Measurements from ENCODE around the gene BMF. TPM values are rescaled to one million over a fixed set of nuclear protein-coding genes. Genes with fewer than 3 reads are reported as not detected.

Gene BMF
- total RNA-seq, 6 donors from 2014 or later, result 9.9 to 118 (median 26.2) TPM

DNA sequence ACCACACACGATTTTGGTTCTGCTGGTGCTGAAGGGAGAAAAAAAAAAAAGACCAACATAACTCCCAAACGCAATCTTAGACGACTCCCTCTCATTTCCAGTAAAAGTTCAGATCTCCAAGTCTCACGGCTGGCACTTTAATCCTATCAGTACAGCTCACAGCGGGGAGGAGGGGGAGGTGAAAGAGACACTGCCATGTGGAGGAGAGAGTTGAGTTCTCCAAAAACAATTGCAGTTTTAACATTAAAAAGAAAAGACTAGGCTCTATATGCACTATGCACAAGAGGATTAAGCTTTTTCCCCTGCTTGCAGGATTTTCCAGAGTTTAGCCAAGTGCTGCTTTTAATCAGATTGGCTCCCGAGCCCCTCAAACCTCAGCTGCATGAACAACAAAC, 16.8 kb downstream of the BMF start:
- peaks cover 50 to 56% (median 54%) of the 10 kb centered on the region in 4 donors for H3K4me1 ChIP-seq
- H3K4me3 ChIP-seq, result no peak overlapping the region
- H3K27ac ChIP-seq, result peak overlapping the region in 2 of 4 donors; percentile 78 to 81
- peaks cover 0 to 14% (median 4%) of the 10 kb centered on the region in 4 donors for H3K36me3 ChIP-seq
- no peaks in the 10 kb centered on the region for H3K9me3 ChIP-seq
- DNase-seq, result no peak
- no peak for ATAC-seq (ENCODE audit: low FRiP score in 2 of 2)
- TF ChIP-seq POLR2AphosphoS5 (IDR thresholded peaks at IDR 0.05) (no peak), EP300 (IDR thresholded peaks at IDR 0.05) (no peak), POLR2A (IDR thresholded peaks at IDR 0.05) (no peak)
- TF ChIP-seq, protein P1, sequence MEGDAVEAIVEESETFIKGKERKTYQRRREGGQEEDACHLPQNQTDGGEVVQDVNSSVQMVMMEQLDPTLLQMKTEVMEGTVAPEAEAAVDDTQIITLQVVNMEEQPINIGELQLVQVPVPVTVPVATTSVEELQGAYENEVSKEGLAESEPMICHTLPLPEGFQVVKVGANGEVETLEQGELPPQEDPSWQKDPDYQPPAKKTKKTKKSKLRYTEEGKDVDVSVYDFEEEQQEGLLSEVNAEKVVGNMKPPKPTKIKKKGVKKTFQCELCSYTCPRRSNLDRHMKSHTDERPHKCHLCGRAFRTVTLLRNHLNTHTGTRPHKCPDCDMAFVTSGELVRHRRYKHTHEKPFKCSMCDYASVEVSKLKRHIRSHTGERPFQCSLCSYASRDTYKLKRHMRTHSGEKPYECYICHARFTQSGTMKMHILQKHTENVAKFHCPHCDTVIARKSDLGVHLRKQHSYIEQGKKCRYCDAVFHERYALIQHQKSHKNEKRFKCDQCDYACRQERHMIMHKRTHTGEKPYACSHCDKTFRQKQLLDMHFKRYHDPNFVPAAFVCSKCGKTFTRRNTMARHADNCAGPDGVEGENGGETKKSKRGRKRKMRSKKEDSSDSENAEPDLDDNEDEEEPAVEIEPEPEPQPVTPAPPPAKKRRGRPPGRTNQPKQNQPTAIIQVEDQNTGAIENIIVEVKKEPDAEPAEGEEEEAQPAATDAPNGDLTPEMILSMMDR (IDR thresholded peaks at IDR 0.05), result no peak
- WGBS, 2 donors, result 32 to 43% methylated on average over 6 of the region's 6 CpGs
- H3K27me3 ChIP-seq, result no peaks in the 10 kb centered on the region

DNA sequence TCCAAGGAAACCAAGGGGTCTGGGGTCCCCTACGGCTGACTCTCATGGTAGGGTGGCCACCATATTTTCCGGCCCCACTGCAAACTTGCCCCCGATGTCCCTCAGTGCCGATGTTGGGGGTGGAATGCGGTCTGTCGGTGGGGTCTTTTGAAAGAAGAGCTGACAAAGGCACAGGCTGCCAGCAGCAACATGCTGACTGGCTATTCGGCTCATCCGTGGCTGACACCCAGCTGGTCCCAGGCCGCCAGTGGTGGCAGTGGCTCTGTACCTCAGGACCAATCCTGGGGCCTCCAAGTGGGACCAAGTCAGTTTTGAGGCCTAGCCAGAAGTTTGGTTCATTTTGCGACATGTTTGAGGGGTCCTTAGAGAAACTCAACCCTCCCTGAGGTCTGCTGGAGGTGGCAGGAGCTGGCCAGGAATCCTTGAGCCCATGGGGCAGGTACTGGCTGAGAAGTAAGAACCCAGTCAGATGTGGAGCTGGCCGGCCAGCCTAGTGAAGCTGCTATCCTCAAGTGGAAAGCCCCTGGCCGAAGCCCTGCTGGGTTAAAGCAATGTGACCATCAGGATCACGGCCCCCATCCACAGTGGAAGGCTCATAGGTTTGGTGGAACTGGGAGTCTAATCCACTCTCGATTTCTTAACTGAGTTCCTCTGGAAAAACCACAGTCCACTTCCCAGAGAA, 17.8 kb downstream of the BMF start:
- TF ChIP-seq POLR2AphosphoS5 (IDR thresholded peaks at IDR 0.05) (no peak), POLR2A (IDR thresholded peaks at IDR 0.05) (no peak), EP300 (IDR thresholded peaks at IDR 0.05) (no peak)
- TF ChIP-seq, protein P1 (IDR thresholded peaks at IDR 0.05), result no peak
- 83 to 93% methylated on average over 7 to 13 of the region's 14 CpGs for WGBS, 2 donors
- no peak for DNase-seq
- no peaks in the 10 kb centered on the region for H3K27me3 ChIP-seq
- peaks cover 0 to 14% (median 4%) of the 10 kb centered on the region in 4 donors for H3K36me3 ChIP-seq
- H3K27ac ChIP-seq, result peak overlapping the region in 2 of 4 donors; percentile 25 to 78
- no peaks in the 10 kb centered on the region for H3K9me3 ChIP-seq
- no peak overlapping the region for H3K4me3 ChIP-seq
- no peak for ATAC-seq (ENCODE audit: low FRiP score in 2 of 2)
- H3K4me1 ChIP-seq, result peaks cover 48 to 54% (median 51%) of the 10 kb centered on the region in 4 donors

DNA sequence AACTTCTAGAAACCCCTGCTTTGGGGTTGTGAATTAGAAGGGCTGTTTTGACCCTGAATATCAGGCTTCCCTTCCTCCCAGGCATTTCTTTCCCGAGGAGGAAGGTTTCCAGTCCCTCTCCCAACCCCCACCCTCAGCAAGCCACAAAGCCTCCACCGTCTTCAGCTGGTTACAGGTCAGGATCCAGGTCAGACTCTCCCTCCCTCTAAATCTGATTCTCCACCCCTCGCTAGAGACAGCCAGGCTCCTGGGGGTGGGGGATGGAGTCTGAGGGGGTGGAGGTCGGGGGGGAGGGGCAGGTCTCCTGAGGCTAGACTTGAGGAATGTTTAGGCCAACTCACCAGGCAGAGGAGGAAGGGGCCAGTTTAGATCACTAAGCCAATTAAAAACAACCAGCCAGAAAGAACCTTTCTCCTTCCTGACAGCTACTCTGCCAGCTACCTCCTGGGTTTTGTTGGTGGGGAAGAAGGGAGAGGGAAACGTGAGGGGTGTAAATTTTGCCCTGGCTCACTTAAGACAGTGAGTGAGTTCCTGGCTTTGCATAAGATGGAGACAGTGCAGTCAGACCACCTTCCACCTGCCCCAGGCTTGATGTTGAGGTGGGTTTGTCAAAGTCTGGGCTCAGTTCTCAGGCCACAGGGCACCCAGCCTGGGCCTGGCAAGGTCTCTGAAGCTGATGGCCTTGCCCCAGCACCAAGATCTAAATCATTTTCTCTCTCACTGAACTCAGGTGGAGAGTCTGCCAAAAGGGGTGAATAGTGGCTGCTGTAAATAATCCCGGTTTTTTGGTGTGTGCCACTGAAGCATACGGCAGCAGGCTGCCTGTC, 19.5 kb downstream of the BMF start:
- H3K27me3 ChIP-seq, result no peaks in the 10 kb centered on the region
- no peaks in the 10 kb centered on the region for H3K9me3 ChIP-seq
- WGBS, 2 donors, result 58 to 64% methylated on average over 6 to 7 of the region's 7 CpGs
- TF ChIP-seq, protein P1 (IDR thresholded peaks at IDR 0.05), result no peak
- TF ChIP-seq POLR2AphosphoS5 (IDR thresholded peaks at IDR 0.05) (no peak), POLR2A (IDR thresholded peaks at IDR 0.05) (no peak), EP300 (IDR thresholded peaks at IDR 0.05) (no peak)
- DNase-seq (no peak), ATAC-seq (ENCODE audit: low FRiP score in 2 of 2) (no peak)
- H3K36me3 ChIP-seq, result peaks cover 0 to 14% (median 4%) of the 10 kb centered on the region in 4 donors
- peak overlapping the region in 1 of 4 donors; percentile 4 for H3K27ac ChIP-seq
- H3K4me1 ChIP-seq, result peaks cover 36 to 41% (median 37%) of the 10 kb centered on the region in 4 donors
- no peak overlapping the region for H3K4me3 ChIP-seq

DNA sequence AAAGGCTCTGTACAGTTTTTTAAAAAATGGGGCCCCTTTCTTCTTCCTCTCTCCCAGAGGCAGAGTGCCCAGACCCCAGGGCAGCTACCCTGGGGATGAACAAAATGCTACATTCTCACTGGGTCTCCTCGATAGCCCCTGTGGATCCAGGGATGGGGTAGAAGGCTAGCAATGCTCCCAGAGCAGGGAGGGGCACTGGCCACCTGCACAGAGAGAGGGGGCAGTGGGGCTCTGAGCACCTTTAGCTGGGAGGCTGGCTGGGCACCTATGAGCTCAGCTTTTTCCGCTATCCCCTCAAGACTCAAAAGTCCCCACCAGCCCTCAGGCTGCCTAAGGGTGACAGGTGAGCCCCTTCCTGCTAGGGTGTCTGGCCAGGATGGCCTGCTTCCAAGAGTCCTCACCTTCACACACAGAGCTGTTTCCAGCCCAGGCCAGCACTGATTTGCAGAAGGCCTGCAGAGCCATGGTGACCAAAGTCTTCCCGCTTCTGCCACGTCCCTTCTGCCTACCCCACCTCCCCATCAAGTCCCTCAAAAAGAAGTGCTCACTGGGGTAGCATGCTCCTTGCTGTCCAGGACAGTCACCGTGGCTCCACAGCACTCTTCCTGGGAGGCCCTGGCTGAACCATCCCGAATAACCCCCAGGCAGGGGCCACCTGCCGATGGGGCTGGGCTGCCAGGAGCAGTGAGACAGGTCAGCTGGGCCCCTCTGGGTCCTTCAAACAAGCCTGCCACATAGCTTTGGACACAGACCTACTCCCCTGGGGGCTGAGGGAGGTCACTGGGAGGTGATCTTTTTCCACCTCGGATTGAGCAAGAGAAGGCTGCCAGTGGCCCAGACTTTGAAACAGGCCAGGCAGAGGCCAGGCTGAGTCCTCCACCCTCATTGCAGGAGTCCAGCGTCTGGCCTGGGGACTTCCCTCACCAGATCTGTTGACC, 20.4 kb downstream of the BMF start:
- no peaks in the 10 kb centered on the region for H3K9me3 ChIP-seq
- ATAC-seq (ENCODE audit: low FRiP score in 2 of 2) (peak in 1 of 2 donors; percentile 19), DNase-seq (peak in 1 of 2 donors; percentile 59)
- H3K4me1 ChIP-seq, result peaks cover 27 to 37% (median 30%) of the 10 kb centered on the region in 4 donors
- H3K36me3 ChIP-seq, result peaks cover 0 to 14% (median 4%) of the 10 kb centered on the region in 4 donors
- 70 to 80% methylated on average over 3 to 9 of the region's 9 CpGs for WGBS, 2 donors
- TF ChIP-seq POLR2AphosphoS5 (IDR thresholded peaks at IDR 0.05) (no peak), EP300 (IDR thresholded peaks at IDR 0.05) (no peak), POLR2A (IDR thresholded peaks at IDR 0.05) (no peak)
- TF ChIP-seq, protein P1 (IDR thresholded peaks at IDR 0.05), result no peak
- H3K27ac ChIP-seq, result peak overlapping the region in 1 of 4 donors; percentile 4
- no peaks in the 10 kb centered on the region for H3K27me3 ChIP-seq
- H3K4me3 ChIP-seq, result no peak overlapping the region

All from upper lobe of left lung (tissue), 6 donors.